Measurements from ENCODE around the gene CCDC57.
"Not testable (repeated sequence)": the region's sequence is repeated elsewhere in the genome, so short reads cannot be mapped to it uniquely, and the experiment has no call there.

CCDC57 gene

GRCh38 chr17:82133166-82133953 lies 79.3 kb downstream of the CCDC57 start:
- not testable (repeated sequence) for DNase-seq (ENCODE audit: low read depth in 2 of 3, low spot score in 2 of 3)

- no peak for DNase-seq (ENCODE audit: low read depth in 2 of 3, low spot score in 2 of 3)
Observed at GRCh38 chr17:82129095-82129494, 83.5 kb downstream of the CCDC57 start.

GRCh38 chr17:82128287-82128686 lies 84.4 kb downstream of the CCDC57 start:
- no peak for DNase-seq (ENCODE audit: low read depth in 2 of 3, low spot score in 2 of 3)

GRCh38 chr17:82127704-82128103 lies 84.9 kb downstream of the CCDC57 start:
- DNase-seq (ENCODE audit: low read depth in 2 of 3, low spot score in 2 of 3) = no peak

- DNase-seq (ENCODE audit: low read depth in 2 of 3, low spot score in 2 of 3) = no peak
Observed at GRCh38 chr17:82127315-82127595, 85.4 kb downstream of the CCDC57 start.

GRCh38 chr17:82126556-82127314 lies 85.9 kb downstream of the CCDC57 start:
- peak in 2 of 3 experiments; percentile 22 to 34 for DNase-seq (ENCODE audit: low read depth in 2 of 3, low spot score in 2 of 3)

- no peak for DNase-seq (ENCODE audit: low read depth in 2 of 3, low spot score in 2 of 3)
Observed at GRCh38 chr17:82124101-82124500, 88.5 kb downstream of the CCDC57 start.

- no peak for DNase-seq (ENCODE audit: low read depth in 2 of 3, low spot score in 2 of 3)
Observed at GRCh38 chr17:82121660-82122629, 90.7 kb downstream of the CCDC57 start.

GRCh38 chr17:82121246-82121645 lies 91.4 kb downstream of the CCDC57 start:
- DNase-seq (ENCODE audit: low read depth in 2 of 3, low spot score in 2 of 3) = no peak

GRCh38 chr17:82120148-82120547 lies 92.5 kb downstream of the CCDC57 start:
- DNase-seq (ENCODE audit: low read depth in 2 of 3, low spot score in 2 of 3) = no peak

- DNase-seq (ENCODE audit: low read depth in 2 of 3, low spot score in 2 of 3) = no peak
Observed at GRCh38 chr17:82118815-82119380, 93.7 kb downstream of the CCDC57 start.

GRCh38 chr17:82118168-82118814 lies 94.4 kb downstream of the CCDC57 start:
- DNase-seq (ENCODE audit: low read depth in 2 of 3, low spot score in 2 of 3) = no peak

GRCh38 chr17:82117139-82118090 lies 95.2 kb downstream of the CCDC57 start:
- no peak for DNase-seq (ENCODE audit: low read depth in 2 of 3, low spot score in 2 of 3)

GRCh38 chr17:82116246-82116645 lies 96.4 kb downstream of the CCDC57 start:
- no peak for DNase-seq (ENCODE audit: low read depth in 2 of 3, low spot score in 2 of 3)

GRCh38 chr17:82114872-82115271 lies 97.8 kb downstream of the CCDC57 start:
- no peak for DNase-seq (ENCODE audit: low read depth in 2 of 3, low spot score in 2 of 3)

GRCh38 chr17:82114447-82114846 lies 98.2 kb downstream of the CCDC57 start:
- no peak for DNase-seq (ENCODE audit: low read depth in 2 of 3, low spot score in 2 of 3)

- no peak for DNase-seq (ENCODE audit: low read depth in 2 of 3, low spot score in 2 of 3)
Observed at GRCh38 chr17:82113941-82114340, 98.7 kb downstream of the CCDC57 start.

GRCh38 chr17:82113422-82113821 lies 99.2 kb downstream of the CCDC57 start:
- no peak for DNase-seq (ENCODE audit: low read depth in 2 of 3, low spot score in 2 of 3)

- DNase-seq (ENCODE audit: low read depth in 2 of 3, low spot score in 2 of 3) = no peak
Observed at GRCh38 chr17:82112914-82113311, 99.7 kb downstream of the CCDC57 start.

Measured in activated CD8-positive, alpha-beta memory T cell treated with anti-CD3 and anti-CD28 coated beads for 48 hours (primary cell).